Brain pericyte (primary cell): ENCODE results near the gene ACSS1.

Experiments used
- DNase-seq: peaks from one replicate; pipeline ENCODE4 v3.0.0-alpha.2; 2012; ENCODE audit warnings: low read depth, low spot score

The ACSS1 gene

GRCh38 chr20:24957326-24958016 lies 100.5 kb downstream of the ACSS1 start:
- DNase-seq: no peak
